GM12892 (cell line): ENCODE measurements around the gene KHNYN.

Experiments
- POLR2A ChIP-seq: IDR thresholded peaks from 2 replicates; pipeline ENCODE4 v1.6.1; 2011; ENCODE audit warnings: low read depth, low read length, control low read depth
- TAF1 ChIP-seq: IDR thresholded peaks from 2 replicates; pipeline ENCODE4 v1.6.1; 2011; ENCODE audit warnings: low read depth, mild to moderate bottlenecking, control low read depth, low read length, borderline replicate concordance

DNA sequence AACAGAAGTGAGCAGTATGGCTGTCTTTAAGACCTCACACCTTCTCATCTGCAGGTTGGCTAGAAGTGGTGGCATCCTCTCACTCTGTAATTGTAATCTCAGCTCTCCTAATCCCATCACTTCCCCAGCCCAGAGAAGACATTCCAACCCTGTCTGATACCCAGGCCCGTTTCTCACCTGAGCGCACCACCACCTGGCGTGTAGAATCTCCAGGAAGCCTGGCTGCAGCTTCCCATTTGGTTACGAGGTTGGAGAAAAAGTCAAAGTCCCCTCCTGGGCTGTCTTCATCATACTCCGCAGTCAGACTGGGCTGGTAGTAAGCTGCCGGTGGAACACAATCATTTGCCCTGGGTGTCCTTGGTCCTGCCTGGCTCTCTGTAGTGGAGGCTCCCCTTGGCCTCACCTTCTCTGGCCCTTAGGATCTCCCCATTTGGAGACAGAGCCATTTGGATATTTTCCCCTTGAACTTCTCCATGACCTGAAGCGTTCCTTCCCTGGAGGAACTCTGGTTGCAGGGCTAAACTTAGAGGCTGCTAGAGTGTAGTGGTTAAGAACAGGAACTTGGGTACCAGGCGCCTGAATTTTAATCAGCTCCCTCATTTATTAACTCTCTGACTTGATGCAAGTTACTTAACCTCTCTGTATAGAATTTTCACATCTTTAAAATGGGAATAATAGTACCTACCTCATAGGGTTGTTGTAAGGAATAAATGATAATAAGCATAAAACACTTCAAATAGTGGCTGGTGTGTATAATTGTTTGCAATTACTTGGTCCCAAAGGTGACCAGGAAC lies 11.0 kb downstream of the KHNYN start:
- TF ChIP-seq POLR2A (no peak; the same call in 1 of the 2 replicates), TAF1 (no peak)
